DOHH2 (cell line): Measurements from ENCODE around the gene TULP4.

Experiments
- H3F3A ChIP-seq: fragments of 200-600 bp; sonication (generic), shearing (Covaris generic); 2 replicates; pipeline ENCODE4 v1.6.0; 2016; ENCODE audit warnings: antibody characterized with exemption, mild to moderate bottlenecking; ENCODE audit not compliant: control insufficient read depth, insufficient read depth
- H3K27ac ChIP-seq: fragments of 200-600 bp; sonication (generic); 2 replicates; pipeline ENCODE4 v1.5.1; 2014; ENCODE audit warnings: low read depth, mild to moderate bottlenecking, low read length, moderate library complexity
- H3K27me3 ChIP-seq: fragments of 200-600 bp; sonication (generic); 2 replicates; pipeline ENCODE4 v1.6.1; 2014; ENCODE audit warnings: mild to moderate bottlenecking, low read length, mixed read lengths; ENCODE audit not compliant: control insufficient read depth
- H3K36me3 ChIP-seq: fragments of 200-600 bp; sonication (generic); 2 replicates; pipeline ENCODE4 v1.6.1; 2014; ENCODE audit warnings: mild to moderate bottlenecking, low read length, moderate library complexity, mixed read lengths; ENCODE audit not compliant: control insufficient read depth
- H3K4me1 ChIP-seq: fragments of 200-600 bp; sonication (generic); 2 replicates; pipeline ENCODE4 v1.6.1; 2014; ENCODE audit warnings: mild to moderate bottlenecking, low read length, mixed read lengths; ENCODE audit not compliant: control insufficient read depth
- H3K4me2 ChIP-seq: fragments of 200-600 bp; sonication (generic); 2 replicates; pipeline ENCODE4 v1.6.0; 2014; ENCODE audit warnings: mild to moderate bottlenecking, low read length, moderate library complexity
- H3K4me3 ChIP-seq: fragments of 200-600 bp; sonication (generic); 2 replicates; pipeline ENCODE4 v1.5.1; 2014; ENCODE audit warnings: mild to moderate bottlenecking, low read length, mixed read lengths
- H3K79me2 ChIP-seq: fragments of 200-600 bp; sonication (generic); 2 replicates; pipeline ENCODE4 v1.6.1; 2014; ENCODE audit warnings: mild to moderate bottlenecking, low read length, mixed read lengths; ENCODE audit not compliant: control insufficient read depth
- H3K9me2 ChIP-seq: fragments of 200-600 bp; sonication (generic); replicated peaks from 2 replicates; pipeline ENCODE4 v1.6.1; 2014; ENCODE audit warnings: mild to moderate bottlenecking, low read length, mixed read lengths; ENCODE audit not compliant: control insufficient read depth
- H3K9me3 ChIP-seq: fragments of 200-600 bp; sonication (generic); 2 replicates; pipeline ENCODE4 v1.6.1; 2014; ENCODE audit warnings: antibody characterized with exemption, low read length, mixed read lengths; ENCODE audit not compliant: control insufficient read depth, insufficient read depth
- H4K20me1 ChIP-seq: fragments of 200-600 bp; sonication (generic); 2 replicates; pipeline ENCODE4 v1.6.0; 2014; ENCODE audit warnings: low read depth, mild to moderate bottlenecking, antibody characterized with exemption, low read length, moderate library complexity; ENCODE audit not compliant: control insufficient read depth, insufficient read depth
- EZH2phosphoT487 ChIP-seq: fragments of 200-600 bp; sonication (generic); IDR thresholded peaks from 2 replicates; pipeline ENCODE4 v1.6.1; 2017; ENCODE audit warnings: borderline replicate concordance, mild to moderate bottlenecking, antibody characterized with exemption, low read length, moderate library complexity, mixed read lengths
- TF ChIP-seq, protein P1 (sequence below): fragments of 200-600 bp; sonication (generic); IDR thresholded peaks from one replicate; pipeline ENCODE4 v1.5.1; 2014; ENCODE audit warnings: antibody characterized with exemption, mild to moderate bottlenecking, low read depth, low read length; ENCODE audit not compliant: poor library complexity, severe bottlenecking

TULP4 gene

DNA sequence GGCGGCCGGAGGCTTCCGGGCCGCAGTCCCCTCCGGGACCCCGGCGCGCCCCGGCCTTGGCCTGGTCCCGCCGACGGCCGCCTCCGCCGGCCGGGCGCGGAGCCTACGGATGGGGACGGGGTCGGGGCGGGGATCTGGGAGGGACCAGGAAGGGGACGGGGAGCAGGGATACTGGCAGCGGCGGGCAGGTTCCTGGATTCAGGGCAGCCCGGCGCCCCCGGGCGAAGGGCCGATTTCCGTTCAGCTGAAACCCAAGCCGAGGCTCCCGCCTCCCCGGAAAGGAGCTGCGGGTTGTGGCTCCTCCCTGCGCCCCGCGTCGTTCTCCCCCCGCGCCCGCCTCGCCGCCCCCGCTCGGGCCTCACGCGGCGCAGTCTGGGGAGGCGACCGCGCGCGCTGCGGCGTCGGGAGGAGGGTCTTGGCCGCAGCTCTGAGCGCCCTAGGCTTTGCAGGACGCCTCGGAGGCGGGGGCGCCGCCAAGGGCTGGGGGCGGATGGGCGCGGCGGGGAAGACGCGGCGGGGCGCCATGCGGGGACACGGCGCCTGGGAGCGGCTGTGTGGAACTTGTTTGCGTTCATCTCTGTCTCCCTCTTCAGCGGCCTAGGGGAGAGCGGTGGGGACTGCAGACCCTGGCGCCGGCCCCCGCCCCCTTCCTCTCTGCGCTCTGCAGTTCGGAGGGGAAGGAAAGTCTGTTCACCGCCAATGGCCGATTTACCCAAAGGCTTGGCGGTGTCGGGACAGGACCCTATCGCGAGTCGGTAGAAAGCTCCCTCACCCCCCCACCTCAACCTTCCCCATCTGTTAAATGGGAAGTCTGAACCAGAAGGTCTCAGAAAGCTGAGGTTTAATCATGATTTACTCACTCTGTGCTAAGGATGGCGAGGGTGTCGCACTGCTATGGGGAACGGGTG lies 224.9 kb downstream of the TULP4 start:
- Histone ChIP-seq H3K4me2 (no peak overlapping the region), H4K20me1 (no peaks in the 10 kb centered on the region), H3K27me3 (peaks cover 14% of the 10 kb centered on the region), H3K36me3 (no peaks in the 10 kb centered on the region), H3K27ac (no peak overlapping the region), H3K4me3 (no peak overlapping the region), H3K79me2 (no peaks in the 10 kb centered on the region), H3K4me1 (no peaks in the 10 kb centered on the region), H3F3A (no peaks in the 10 kb centered on the region), H3K9me2 (no peaks in the 10 kb centered on the region), H3K9me3 (no peaks in the 10 kb centered on the region)
- no peak for TF ChIP-seq EZH2phosphoT487
- TF ChIP-seq, protein P1, sequence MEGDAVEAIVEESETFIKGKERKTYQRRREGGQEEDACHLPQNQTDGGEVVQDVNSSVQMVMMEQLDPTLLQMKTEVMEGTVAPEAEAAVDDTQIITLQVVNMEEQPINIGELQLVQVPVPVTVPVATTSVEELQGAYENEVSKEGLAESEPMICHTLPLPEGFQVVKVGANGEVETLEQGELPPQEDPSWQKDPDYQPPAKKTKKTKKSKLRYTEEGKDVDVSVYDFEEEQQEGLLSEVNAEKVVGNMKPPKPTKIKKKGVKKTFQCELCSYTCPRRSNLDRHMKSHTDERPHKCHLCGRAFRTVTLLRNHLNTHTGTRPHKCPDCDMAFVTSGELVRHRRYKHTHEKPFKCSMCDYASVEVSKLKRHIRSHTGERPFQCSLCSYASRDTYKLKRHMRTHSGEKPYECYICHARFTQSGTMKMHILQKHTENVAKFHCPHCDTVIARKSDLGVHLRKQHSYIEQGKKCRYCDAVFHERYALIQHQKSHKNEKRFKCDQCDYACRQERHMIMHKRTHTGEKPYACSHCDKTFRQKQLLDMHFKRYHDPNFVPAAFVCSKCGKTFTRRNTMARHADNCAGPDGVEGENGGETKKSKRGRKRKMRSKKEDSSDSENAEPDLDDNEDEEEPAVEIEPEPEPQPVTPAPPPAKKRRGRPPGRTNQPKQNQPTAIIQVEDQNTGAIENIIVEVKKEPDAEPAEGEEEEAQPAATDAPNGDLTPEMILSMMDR = no peak

- Histone ChIP-seq H3K4me1 (no peaks in the 10 kb centered on the region), H3K79me2 (no peaks in the 10 kb centered on the region), H3K4me3 (no peak overlapping the region), H3F3A (no peaks in the 10 kb centered on the region), H3K36me3 (no peaks in the 10 kb centered on the region), H3K9me2 (no peaks in the 10 kb centered on the region), H3K27me3 (peaks cover 14% of the 10 kb centered on the region), H3K27ac (no peak overlapping the region), H3K9me3 (no peaks in the 10 kb centered on the region), H3K4me2 (no peak overlapping the region), H4K20me1 (no peaks in the 10 kb centered on the region)
- no peak for TF ChIP-seq EZH2phosphoT487
- TF ChIP-seq, protein P1 = no peak
These were observed 226.5 kb downstream of the TULP4 start for GRCh38 chr6:158538741-158539140.

DNA sequence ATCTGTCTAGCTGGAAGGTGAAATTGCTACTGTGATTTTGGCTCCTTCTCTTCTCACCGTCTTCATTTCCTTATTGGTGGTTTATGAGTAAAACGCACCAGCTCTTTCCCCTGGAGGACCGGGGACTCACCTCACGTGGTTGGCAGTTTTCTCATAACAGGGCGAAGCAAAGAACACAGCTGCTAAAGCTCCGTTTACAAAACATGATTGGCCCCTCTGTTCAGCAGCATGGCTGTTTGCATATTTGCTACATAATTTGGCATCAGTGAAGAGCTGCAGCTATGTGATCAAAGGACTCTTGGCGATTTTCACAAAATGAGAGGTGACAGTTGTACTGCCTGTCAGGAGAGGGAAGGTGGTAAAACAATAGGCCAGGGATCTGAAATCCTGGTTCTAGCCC lies 227.1 kb downstream of the TULP4 start:
- Histone ChIP-seq H4K20me1 (no peaks in the 10 kb centered on the region), H3K27ac (no peak overlapping the region), H3F3A (no peaks in the 10 kb centered on the region), H3K4me3 (no peak overlapping the region), H3K27me3 (peaks cover 14% of the 10 kb centered on the region), H3K36me3 (no peaks in the 10 kb centered on the region), H3K79me2 (no peaks in the 10 kb centered on the region), H3K9me2 (no peaks in the 10 kb centered on the region), H3K4me1 (no peaks in the 10 kb centered on the region), H3K9me3 (no peaks in the 10 kb centered on the region), H3K4me2 (no peak overlapping the region)
- TF ChIP-seq, protein P1 = no peak
- no peak for TF ChIP-seq EZH2phosphoT487
